Right ventricle myocardium inferior (tissue), 1 donor: ENCODE data around the gene MRPL49. TPM values are rescaled to one million over a fixed set of nuclear protein-coding genes. Genes with fewer than 3 reads are reported as not detected.
"Not testable (repeated sequence)": the region's sequence is repeated elsewhere in the genome, so short reads cannot be mapped to it uniquely, and the experiment has no call there.

Experiments
- ATAC-seq: fragments of 200-7000 bp; cut with Tn5 transposase; one replicate; pipeline ENCODE4 v1.9.1; 2020; ENCODE audit warnings: mild to moderate bottlenecking, moderate library complexity
- DNase-seq: peaks from one replicate; pipeline ENCODE4 v3.0.0; 2021; ENCODE audit errors: missing footprints
- intact Hi-C: fragments of 100-400 bp; cut with DNase I; formaldehyde crosslinking; loops from one replicate; pipeline ENCODE4 v1.11.0; 2022
- total RNA-seq: library from RNA; stranded (reverse); fragmentation: NEBNext Ultra II Directional; extraction: Animal tissue kit (Norgen Biotek cat#: 25700); gene quantifications from one replicate; pipeline ENCODE4 v1.2.1, GENCODE V29; 2021
- donor health status: DM: no; HTN: yes; CAD: no; lungs with severe emphysema.

Gene MRPL49
- total RNA-seq, 1 donor from 2014 or later: 35.8 TPM

- DNase-seq: no peak
Observed at GRCh38 chr11:65114538-65115171, 7.5 kb upstream of the MRPL49 start.

GRCh38 chr11:65115361-65116082 is 6.6 kb upstream of the MRPL49 start:
- DNase-seq (no peak), ATAC-seq (no peak)
- intact Hi-C loops: no loop called here

More at GRCh38 chr11:65114538-65115171, 7.5 kb upstream of the MRPL49 start:
- intact Hi-C loops: loop anchor here (5.0 kb wide), 1 partner anchor 148 kb away; the partner anchor contains the start of gene POLA2
- ATAC-seq: no peak

GRCh38 chr11:65116370-65117205 is 5.5 kb upstream of the MRPL49 start:
- no peak for DNase-seq
- intact Hi-C loops: loop anchor here (1.0 kb wide), 1 partner anchor 32 kb away; the partner anchor contains the start of genes CDCA5 and ZFPL1
- no peak for ATAC-seq

DNA sequence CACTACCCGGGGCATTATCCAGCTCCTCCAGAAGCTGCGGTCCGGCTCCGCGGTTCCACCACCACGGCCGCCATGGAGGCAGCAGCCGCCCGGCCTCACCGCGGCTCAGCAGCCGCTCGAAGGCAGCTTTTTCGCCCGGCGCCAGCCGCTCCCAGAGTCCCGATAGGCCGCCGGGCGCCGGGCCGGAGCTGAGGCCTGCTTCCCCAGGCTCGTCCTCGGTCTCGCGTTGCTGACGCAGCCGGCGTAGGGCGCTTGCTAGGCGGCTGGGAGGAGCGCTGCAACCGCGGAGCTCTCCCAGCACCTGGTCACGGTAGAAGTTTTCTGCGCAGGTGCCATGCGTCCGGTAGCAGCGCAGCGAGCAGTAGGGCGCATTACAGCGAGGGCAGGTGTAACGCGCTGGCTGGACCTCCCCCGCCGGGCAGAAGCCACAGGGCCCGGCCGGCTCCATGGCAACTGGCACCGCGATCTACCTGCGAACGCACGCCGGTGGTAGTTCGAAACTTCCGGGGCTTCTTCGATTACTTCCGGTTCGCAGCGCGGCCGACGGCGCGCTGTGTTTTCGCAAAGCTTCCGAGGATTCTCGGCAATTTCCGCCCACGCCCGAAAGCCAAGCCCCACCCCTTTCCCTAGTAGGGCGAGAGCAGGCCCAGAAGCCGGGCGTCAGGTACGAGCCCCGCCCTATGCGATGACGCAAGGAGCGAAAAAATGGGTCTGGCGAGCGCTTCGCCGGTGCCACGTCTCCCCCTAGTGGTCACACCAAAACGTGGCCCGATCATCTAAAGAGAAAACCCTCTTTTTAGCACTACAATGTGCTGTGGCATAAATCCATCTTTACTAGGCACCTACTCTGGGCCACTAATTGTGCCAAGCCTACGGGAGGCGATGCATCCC is 4.7 kb upstream of the MRPL49 start, which contains the start of gene ZNHIT2:
ZNHIT2 (minus strand) TSS at position 496 of the 891 bp plus-strand sequence; CDS start at position 448, 48 bp downstream.
- peak; percentile 100 for DNase-seq
- ATAC-seq: peak; percentile 88
- intact Hi-C loops: loop anchor here (1.0 kb wide), 1 partner anchor 33 kb away; the partner anchor contains the start of genes CDCA5 and ZFPL1

DNA sequence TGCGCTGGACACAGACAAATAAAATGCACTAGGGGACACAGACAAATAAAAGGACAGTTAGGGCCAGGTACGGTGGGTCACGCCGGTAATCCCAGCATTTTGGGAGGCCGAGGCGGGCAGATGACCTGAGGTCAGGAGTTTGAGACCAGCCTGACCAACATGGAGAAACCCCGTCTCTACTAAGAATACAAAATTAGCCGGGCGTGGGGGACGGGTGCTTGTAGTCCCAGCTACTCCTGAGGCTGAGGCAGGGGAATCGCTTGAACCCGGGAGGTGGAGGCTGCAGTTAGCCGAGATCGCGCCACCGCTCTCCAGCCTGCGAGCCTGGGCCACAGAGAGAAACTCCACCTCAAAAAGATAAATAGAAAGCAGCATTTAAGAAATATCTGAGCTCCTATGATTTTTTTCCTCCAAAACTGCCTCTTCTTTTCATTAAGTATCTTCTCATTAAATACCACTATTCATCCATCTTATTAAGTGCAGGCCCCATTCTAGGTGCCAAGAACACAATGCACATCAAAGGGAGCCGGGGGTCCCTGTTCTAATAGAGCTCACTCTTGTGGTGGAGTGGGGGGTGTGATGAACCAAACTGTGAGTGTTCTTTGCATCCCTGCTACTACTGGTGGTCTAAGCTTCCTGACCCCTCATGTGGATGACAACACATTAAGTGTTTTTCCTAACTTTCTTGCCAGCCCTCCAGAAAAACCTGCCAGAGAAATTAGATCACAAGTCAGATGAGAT is 3.9 kb upstream of the MRPL49 start:
- intact Hi-C loops: no loop called here
- ATAC-seq (no peak), DNase-seq (no peak)

DNA sequence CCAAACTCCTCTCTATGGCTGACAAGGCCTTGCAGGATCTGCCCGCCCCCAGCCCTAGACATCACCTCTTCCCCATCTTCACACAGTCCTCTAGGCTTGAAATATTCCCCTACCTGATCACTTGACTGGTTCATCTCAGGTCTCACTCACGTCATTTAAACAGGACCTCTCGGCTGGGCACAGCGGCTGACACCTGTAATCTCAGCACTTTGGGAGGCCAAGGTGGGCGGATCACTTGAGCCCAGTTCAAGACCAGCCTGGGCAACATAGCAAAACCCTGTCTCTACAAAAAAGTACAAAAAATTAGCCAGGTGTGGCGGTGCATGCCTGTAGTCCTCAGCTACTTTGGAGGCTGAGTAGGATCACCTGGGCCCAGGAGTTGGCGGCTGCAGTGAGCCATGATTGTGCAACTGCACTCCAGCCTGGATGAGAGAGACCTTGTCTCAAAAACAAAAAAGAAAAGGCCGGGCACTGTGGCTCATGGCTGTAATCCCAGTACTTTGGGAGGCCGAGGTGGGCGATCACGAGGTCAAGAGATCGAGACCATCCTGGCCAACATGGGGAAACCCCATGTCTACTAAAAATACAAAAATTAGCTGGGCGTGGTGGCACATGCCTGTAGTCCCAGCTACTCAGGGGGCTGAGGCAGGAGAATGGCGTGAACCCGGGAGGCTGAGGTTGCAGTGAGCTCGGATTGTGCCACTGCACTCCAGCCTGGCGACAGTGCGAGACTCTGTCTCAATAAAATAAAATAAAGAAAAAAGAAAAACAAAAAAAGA is 3.0 kb upstream of the MRPL49 start:
- ATAC-seq, intact Hi-C loops: not testable (repeated sequence)

DNA sequence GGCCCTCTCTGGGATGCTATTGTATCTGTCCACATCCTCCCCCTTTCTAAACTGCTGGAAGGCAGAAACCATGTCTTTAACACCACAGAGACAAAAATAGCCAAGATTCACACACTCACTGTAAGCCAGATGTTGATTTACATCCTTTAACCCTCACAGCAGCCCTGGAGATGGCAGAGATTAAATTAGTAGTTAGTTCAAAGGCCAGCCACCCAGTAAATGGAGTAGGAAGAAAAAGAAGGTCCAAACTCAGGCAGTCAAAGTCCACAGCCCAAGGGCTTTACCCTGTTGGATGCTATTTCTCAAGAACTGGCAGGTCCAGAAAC is 2.5 kb upstream of the MRPL49 start:
- DNase-seq (no peak), ATAC-seq (no peak)
- intact Hi-C loops: no loop called here

More for the DNA sequence above, 3.0 kb upstream of the MRPL49 start:
- DNase-seq: not testable (repeated sequence)

- DNase-seq: no peak
- no peak for ATAC-seq
- intact Hi-C loops: no loop called here
Observed at GRCh38 chr11:65120831-65121230, 1.3 kb upstream of the MRPL49 start.

GRCh38 chr11:65121447-65121864 is 665 bp upstream of the MRPL49 start:
- ATAC-seq (no peak), DNase-seq (no peak)
- intact Hi-C loops: no loop called here

DNA sequence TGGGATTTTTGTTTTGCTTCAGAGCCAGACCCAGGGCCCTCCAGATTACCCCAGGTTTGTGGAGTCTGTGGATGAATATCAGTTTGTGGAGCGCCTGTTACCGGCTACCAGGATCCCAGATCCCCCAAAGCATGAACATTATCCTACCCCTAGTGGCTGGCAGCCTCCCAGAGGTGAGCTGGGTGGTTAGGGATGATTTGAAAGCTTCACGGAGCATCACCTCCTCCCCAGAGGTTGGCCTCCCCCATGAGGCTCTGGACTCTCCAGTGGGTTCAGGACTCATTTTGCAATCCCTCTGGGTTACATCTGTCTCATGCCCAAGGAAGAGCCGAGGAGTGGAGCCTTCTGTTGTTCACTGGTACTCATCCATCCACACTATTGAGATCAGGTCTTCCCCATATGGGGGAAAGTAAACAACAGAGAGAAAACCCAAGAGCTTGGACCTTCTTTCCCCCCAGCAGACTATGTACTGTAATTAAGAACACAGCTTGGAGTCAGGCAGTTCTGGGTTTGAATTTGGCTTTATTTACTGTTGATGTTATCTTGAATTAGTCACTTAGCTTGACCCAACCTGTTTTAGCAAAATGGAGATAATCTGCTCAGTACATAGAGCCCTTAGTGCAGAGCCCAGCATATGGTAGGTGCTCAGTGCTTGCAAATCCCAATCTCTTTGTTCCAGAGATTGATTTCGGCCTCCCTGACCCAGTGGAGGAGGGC is 2.5 kb downstream of the MRPL49 start:
- ATAC-seq (no peak), DNase-seq (no peak)
- intact Hi-C loops: loop anchor here (5.0 kb wide), 1 partner anchor 202 kb away; the partner anchor contains the start of gene PPP2R5B

GRCh38 chr11:65125197-65126056 is 3.3 kb downstream of the MRPL49 start:
- DNase-seq: no peak
- ATAC-seq: no peak
- intact Hi-C loops: loop anchor here (5.0 kb wide), 1 partner anchor 203 kb away; the partner anchor contains the start of gene PPP2R5B

GRCh38 chr11:65126624-65127274 is 4.6 kb downstream of the MRPL49 start:
- ATAC-seq (no peak), DNase-seq (no peak)
- intact Hi-C loops: loop anchor here (5.0 kb wide), 1 partner anchor 204 kb away; the partner anchor contains the start of gene PPP2R5B

DNA sequence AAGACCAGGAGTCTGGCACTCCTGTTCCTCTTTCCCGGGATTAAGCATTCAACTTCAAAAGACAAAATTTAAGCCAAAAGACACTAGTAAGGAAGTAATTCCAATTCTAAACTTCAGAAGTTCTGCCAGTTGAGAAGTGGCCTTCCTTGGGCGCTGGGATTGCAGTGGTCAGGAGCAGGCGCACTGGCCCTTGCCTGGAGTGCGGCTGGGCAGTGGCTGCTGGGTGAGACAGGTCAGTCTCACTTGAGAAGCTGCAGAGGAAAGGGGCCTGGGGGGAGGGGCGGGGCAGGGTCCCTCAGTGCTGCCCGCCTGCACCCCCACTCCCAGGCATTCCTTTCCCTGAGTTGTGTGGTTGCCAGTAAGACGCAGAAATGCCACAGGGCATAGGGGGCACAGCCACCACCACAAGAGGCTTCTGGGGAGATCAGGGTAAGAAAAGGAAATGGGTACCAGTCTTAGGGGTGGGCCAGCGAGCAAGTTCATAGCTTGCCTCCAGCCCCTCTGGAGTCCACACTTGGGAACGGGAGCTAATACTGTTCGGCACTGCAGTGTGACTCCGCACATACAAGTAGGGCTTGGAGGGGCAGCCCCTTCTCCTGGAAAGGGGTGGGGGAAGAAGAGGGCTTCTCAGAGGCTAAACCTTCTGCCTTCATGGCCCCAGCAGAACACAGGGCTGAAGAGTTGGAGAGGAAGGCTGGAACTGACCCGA is 5.5 kb downstream of the MRPL49 start:
- intact Hi-C loops: loop anchor here (5.0 kb wide), 1 partner anchor 205 kb away; the partner anchor contains the start of gene PPP2R5B
- DNase-seq (no peak), ATAC-seq (no peak)
